PFSK-1 (cell line): Measurements from ENCODE around the gene CFAP251.

ENCODE experiments used
- POLR2AphosphoS5 ChIP-seq: IDR thresholded peaks from 2 replicates; pipeline ENCODE4 v1.6.1; 2012; ENCODE audit warnings: low read depth, mild to moderate bottlenecking, control low read depth, low read length, moderate library complexity
- REST ChIP-seq, 2 experiments: IDR thresholded peaks; 2 replicates each; pipeline versions ENCODE4 v1.6.1 to v1.8.0; 2011 to 2012; ENCODE audit warnings: low read depth in 2 of 2, low read length in 2 of 2, control low read depth in 1 of 2, inconsistent platforms in 1 of 2, mild to moderate bottlenecking in 1 of 2, moderate library complexity in 1 of 2; ENCODE audit not compliant: insufficient read depth in 1 of 2
- SIN3A ChIP-seq: IDR thresholded peaks from 2 replicates; pipeline ENCODE4 v1.6.1; 2012; ENCODE audit warnings: mild to moderate bottlenecking, low read length, moderate library complexity, borderline replicate concordance; ENCODE audit not compliant: insufficient read depth
- TAF1 ChIP-seq: IDR thresholded peaks from 2 replicates; pipeline ENCODE4 v1.6.1; 2012; ENCODE audit warnings: low read length, control low read depth, borderline replicate concordance; ENCODE audit not compliant: insufficient read depth

DNA sequence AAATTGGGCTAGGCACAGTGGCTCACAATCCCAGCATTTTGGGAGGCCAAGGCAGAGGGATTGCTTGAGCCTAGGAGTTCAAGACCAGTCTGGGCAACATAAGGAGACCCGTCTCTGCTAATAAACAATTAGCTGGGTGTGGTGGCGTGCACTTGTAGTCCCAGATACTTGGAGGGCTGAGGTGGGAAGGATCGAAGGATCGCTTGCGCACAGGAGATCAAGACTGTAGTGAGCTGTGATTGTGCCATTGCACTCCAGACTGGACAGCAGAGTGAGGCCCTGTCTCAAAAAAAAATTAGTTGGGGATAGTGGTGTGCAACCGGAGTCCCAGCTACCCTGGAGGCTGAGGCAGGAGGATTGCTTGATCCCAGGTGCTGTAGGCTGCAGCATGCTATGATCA, 64.6 kb downstream of the CFAP251 start:
- no peak for TF ChIP-seq REST (IDR thresholded peaks at IDR 0.05; ENCODE audit: insufficient read depth in 1 of 2, low read depth in 2 of 2, low read length in 2 of 2)
- no peak for TF ChIP-seq SIN3A
- no peak for TF ChIP-seq TAF1
- TF ChIP-seq POLR2AphosphoS5, result no peak
